Tongue (tissue), 2 donors: ENCODE results near the gene ATP6V0E2. TPM values are rescaled to one million over a fixed set of nuclear protein-coding genes. Genes with fewer than 3 reads are reported as not detected.
"Not testable (repeated sequence)": the region's sequence is repeated elsewhere in the genome, so short reads cannot be mapped to it uniquely, and the experiment has no call there.

Experiments
- DNase-seq: peaks from one replicate; pipeline ENCODE4 v3.0.0-alpha.2; 2015
- total RNA-seq: library from RNA; depleted of rRNA; stranded (reverse); fragments of >200 nt; gene quantifications from one replicate; pipeline ENCODE4 v1.2.3, GENCODE V29; 2014

The ATP6V0E2 gene
- total RNA-seq, 1 donor from 2014 or later = 18.6 TPM

DNA sequence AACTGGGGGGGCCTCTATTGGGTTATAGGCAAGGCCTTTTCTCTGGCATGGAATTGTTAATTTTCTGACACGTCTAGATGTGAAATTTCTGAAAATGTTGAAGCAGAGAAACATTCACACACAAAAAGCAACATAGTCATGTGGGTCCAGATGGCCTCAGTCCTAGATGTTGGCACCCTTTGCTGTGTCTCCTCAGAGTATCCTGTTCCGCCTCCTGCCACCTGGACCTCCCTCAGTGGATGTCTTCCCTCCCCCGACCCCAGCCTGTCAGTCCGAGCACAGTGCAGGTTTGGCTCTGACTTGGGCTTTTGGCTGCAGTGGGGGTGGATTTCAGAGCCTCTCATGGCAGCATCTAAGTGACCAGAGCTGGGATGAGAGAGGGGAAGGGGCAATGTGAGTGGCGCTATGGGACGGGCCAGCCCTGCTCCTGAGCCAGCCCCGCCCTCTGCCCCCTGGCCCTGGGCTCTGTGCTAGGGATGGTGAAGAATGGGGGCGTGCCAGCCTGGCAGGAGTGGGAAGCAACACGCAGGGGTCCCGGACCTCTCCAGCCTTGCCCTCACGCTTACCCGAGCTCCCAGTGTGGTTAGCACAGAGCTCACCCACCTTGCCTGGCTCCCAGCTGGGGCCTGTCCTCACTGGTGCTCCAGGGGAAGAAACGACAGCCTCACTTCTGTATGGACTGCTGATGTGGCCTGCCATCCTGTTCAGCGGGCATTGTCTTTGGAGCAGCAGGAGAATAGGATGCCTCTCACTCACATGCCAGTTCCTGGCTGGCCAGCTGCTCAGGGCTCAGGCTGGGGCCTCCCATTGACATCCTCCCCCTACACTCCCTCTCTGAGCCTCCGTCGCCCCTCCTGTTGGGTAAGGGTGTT is 6.2 kb downstream of the ATP6V0E2 start:
- no peak for DNase-seq

DNA sequence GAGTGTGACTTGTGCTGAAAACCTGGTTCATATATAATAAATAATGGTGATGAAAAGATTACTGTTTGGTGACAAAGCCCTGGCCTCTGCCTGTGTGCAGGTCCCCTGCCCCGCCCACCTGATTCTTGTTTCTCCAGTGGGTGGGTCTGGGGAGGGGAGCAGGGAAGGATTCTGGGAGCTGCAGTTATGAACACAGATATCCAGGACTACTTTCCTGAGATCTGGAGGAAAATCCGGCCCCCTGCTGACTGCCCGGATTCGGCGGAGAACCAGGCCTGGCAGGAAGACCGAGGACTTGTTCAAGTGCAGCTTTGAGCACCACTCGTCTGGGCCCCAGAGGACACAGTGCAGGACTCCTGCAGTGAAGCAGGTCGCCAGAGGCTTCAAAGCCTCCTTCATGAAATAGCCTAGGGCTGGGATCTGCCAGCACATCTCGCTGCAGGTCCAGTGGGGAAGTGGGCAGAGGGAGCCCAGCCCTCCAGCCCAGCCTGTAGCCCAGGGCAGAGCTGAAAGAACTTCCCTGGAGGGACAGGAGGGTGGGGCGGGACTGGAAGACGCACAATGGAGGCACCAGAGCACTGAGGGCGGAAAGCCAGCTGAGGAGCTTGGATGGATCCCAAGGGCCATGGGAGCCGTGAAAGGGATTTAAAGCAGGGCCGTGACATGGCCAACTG is 7.0 kb downstream of the ATP6V0E2 start:
- DNase-seq = peak; percentile 53

DNA sequence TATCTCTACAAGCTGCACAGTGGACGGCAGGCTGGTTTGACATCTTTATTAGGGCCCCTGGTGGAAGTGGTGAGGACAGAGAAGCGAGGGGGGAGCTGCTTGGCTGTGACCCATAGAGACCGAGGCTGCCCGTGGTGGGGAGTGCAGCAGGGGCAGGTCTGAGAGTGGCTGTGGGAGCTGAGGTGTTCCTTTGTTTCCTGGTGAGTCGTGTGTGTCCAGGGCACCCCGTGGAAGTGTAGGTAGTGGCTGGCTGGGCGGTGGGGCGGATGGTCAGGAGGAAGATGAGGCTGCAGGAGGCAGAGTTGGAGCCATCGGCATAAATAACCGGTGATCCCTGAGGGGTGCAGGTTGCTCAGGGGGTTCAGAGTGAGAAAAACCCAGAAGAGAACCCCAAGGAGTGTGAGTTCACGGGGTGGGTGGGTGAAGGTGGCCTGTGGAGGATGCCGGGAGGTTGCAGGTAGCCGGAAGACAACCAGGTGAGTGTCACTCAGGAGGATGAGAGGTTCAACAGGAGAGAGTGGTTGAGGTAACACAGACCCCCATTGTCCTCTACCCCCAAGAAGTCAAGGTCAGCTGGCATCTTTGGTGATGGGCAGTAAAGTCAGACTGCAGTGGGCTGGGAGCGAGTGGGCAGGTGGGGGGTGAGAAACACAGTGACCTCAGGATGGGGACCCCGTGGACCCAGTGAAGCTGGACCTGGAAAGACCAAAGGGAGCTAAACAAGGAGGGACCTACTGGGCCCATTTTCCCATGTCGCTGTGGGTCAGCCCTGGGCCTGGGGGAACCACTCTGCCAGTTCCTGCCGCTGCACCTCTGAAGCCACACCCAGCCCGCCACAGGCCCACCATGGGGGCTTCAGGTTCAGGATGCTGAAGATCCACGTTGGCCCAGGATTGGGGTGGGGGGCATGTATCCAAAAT is 7.8 kb downstream of the ATP6V0E2 start:
- DNase-seq = no peak

DNA sequence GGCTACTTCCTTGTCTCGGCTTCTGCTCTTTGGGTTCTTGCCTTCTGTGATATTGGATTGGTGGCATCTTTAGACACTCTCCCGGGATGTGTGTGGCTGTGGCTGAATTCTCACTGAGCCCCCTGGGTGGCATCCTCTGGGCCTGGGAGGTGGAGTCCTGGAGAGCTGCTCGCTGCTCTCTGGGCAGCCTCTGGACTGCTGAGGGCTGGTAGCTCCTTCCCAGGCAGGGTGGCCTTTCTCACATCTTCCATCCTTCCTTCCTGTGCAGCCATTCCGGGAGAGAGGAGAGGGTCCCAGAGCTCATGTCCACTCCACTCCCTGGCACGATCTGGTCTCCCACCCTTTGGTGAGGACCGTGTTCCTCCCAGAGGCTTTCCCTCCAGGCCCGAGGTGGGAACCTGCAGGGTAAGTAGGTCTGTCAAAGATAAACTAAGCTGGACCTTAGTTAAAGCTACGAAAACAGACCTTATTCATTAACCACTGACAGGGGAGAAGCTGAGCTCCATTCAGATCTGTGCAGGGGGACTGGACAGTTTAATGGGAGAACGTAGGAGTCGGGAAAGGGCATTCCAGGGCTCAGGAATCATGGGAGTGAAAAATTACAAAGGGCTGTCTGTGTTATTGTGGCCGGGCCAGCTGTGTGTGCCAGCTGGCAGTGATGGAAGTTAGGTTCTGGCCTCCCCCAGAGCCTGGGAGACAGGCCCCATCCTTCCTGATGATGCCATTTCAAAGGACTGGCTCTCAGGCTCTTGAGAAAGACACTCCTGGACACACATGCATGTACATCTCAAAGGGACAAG is 8.7 kb downstream of the ATP6V0E2 start:
- peak; percentile 64 for DNase-seq

DNA sequence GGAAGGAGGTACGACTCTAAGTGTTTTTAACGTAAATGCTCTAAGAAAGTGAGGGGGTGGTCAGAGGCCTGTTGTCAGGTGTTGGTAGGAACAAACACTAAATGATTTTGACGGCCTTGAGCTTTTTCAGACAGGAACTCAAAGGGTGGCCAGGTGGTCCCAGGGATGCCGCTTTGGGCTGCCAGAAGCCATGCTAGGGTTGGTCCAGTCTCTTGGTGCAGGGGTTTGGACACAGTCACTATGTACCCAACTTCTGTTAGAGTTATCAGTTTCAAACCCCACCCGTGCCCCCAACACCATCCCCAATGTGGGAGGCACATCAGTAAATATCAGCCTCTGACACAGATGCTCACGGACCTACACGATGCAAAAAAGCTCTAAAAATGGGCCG is 9.3 kb downstream of the ATP6V0E2 start:
- no peak for DNase-seq

DNA sequence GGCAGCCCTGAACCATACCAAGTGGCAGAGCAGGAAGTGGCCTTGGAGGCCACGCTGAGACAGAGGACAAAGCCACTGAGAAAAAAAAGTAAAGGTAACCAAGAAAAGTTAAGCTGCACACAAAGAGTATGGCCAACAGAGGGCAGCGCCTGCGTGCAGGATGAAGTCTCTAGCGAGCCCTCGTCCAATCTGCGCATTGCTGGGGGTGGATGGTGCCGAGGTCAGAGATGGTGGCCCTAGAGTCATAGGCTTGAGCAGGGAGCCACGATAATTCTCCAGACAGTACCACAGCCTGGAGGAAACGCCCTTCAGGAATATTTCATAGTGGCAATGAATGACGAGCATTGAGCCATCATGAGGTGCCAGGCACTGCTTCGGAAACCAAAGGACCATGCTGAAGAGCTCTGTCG is 9.7 kb downstream of the ATP6V0E2 start:
- DNase-seq = peak; percentile 63

DNA sequence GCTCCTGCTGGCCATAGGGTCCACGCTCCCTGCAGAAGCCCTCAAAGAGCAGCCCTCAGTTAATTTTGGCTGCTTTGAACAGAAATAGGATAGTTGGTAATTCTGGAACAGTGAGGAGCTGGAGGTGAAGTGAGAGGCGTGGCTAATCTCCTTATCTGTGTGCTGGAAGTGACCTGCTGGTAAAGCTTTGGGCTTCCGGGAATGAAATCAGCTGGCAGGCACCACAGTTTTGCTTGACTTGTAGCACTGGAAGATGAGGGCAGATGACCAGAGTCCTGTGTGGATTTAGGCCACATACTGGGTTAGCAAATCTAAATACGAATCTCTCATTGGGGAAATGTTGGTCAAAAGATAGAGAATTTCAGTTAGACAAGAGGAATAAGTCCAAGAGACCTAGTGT is 10.2 kb downstream of the ATP6V0E2 start:
- DNase-seq = no peak

DNA sequence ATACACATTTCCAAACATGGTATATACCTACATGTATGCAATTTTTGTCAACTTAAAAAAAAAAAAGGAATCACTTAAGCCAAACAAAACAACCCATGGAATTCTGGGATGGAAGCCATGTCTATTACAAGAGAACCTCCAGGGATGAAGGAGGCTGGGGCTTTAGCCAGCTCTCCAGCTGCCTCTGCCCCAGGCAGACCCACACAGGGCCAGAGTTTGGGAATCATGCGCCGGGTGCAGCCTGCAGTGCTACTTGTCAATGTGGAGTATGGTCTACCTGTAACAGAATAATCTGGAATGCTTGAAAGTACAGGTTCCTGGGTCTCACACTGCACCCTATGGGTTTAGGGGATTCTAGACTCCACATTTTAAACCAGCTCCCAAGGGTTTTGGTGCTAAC is 10.8 kb downstream of the ATP6V0E2 start:
- DNase-seq = peak; percentile 54

DNA sequence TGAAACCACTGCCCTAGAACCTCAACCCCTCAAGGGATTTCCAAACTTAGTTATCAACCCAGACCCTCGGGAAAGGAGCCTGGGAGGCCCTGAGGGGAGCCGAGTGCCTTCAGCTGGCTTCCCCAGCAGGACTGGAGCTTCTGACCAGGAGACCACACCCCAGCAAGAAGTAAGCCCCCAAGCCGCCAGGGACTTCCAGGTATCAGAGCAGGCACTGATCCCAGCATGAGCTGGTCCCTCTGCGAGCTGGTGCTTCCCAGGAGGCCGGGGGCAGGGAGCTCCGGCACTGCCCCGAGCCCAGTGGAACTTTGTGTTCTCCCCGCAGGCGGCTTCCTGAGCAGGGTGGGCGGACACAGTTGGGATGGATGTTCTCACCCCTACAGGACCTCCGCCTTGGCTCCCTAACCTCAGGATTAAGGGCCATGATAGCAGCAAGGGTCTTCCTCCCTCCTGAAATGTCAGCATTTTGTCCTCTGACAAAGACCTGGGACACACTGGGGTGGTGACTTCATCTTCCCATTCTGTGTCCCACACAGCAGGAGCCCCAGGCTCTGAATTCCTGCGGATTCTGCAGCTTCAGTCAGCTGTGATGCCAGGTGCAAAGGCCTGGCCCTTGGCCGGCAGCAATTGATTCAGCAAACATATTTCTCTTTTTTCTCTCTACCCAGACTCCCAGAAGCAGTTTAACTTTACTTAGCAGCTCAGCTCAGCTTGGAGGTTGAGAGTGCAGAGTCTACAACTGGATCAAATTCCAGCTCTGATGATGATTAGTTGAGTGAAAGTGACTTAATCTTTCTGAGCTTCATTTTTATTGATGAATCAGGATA is 11.6 kb downstream of the ATP6V0E2 start:
- DNase-seq = peak; percentile 87

DNA sequence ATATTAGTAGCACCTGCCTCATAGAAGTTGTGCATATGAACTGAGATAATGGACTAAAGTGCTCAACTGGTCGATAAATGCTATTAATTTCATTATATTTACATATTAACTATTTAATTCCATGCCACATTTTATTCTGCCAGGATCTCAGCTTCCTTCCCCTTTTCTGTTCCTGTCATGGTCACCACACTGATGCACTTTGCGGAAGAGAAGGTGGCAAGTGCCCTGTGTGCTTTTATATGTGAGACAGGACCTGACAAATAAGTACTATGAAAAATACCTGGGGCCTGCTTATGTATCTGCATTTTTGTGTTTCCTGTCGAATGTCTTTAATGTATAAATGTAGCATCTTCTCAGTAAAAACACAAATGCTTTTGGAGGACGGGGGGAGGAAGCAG is 12.2 kb downstream of the ATP6V0E2 start:
- DNase-seq = no peak

DNA sequence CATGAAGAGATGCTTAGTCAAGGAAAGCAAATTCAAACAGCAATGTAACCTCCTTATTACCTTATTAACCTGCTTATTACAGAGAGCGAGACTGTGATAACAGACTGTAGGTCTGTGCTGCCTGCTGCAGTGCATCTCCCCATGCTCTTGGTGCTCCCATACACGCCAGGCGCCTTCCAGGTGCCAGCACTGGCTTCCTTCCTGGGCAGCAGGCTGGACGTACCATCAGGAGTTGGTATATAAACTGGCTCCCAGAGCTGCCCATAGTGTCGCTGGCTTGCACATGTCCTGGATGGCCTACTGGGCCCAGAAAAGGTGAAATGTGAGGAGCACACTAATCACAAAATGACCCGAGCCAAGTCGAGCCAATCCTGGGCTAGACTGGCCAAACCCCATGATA is 13.5 kb downstream of the ATP6V0E2 start:
- no peak for DNase-seq

DNA sequence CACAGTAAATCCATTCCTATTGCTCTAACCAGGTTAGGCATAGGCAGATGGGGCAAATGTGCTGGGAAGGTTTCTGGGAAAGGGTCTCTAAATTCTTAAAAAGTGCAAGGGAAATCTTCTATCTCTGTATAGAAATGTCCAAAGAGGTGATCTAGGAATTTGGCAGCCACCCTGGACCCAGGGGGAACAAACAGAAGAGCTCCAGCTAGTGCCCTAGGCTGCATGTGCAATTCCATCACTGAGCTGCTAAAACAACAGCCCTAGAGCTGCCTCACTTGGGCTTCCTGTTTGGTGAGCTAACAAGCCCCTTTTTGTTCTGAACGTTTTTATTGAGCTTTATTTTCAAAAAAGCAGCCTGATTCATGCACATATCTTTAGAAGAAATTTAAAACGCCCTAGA is 16.9 kb downstream of the ATP6V0E2 start:
- DNase-seq = not testable (repeated sequence)

DNA sequence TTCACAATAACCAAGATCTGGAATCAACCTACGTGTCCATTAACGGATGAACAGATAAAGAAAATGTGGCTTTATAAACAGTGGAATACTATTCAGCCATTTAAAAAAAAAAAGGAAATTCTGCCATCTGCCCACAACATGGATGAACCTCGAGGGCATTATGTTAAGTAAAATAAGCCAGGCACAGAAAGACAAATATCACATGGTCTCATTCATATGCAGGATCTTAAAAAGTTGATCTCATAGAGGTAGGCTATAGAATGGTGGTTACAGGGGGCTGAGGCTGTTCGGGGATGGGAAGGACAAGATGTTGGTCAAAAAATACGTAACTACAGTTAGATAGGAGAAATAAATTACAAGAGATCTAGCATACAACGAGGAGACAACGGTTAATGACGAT is 21.2 kb downstream of the ATP6V0E2 start:
- not testable (repeated sequence) for DNase-seq

DNA sequence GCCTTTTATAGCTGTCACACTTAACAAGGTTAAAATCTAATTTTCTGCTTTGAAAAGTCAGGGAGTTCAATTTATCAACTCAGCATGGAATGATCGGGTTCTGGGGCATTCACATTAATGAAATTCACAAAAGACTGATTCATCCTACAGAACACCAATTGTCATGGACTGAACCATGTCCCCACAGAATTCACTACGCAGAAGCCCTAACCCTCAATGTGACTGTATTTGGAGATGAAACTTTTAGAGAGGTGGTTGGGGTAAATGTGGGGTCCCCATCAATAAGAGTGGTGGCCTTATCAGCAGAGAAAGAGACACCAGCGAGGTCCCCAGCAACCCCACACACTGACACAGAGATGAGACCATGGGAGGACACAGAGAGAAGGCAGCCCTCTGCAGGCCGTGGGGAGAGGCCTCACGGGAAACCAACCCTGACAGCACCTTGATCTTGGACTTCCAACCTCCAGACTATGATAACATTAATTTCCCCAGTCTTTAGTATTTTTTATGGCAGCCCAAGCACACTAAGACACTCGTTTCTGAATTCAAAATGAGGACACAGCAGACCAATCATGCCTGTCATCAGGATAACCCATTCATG is 34.1 kb downstream of the ATP6V0E2 start:
- DNase-seq = not testable (repeated sequence)

DNA sequence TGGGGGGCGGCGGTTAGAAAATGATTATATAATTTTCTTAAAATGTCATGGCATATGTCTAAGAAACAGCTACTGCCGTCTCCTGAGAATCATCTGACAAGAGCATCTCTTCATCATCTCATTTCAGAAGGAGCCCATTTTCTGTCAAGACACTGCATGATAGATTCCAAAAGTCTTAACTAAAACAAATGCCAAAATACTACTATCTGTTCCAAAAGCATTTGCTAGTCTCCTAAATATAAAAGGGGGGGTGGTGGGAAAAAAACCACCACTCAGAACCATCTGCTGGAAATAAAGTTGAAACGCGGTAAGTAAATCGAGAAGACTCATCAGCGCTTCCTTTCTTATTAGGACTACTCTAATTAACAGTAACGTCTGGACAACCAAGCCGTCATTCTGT is 36.5 kb downstream of the ATP6V0E2 start:
- DNase-seq = not testable (repeated sequence)

DNA sequence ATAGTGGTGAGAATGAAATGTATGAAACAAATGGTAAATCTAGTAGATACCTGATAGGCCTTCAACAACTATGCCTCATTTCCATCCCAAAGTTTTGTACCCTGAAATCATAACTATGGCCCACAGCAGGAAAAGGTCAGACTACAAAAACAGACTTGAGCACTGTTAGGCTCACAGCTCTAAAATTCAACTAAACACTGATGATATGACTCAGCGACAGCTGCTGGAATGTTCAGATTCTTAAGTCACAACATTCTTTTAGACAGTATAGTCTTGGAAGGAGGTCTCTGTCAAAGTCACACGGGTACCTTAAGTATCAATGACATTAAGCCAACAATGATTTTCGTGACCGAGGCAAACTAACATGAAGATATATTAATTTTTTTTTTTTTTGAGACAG is 38.4 kb downstream of the ATP6V0E2 start:
- DNase-seq = not testable (repeated sequence)

DNA sequence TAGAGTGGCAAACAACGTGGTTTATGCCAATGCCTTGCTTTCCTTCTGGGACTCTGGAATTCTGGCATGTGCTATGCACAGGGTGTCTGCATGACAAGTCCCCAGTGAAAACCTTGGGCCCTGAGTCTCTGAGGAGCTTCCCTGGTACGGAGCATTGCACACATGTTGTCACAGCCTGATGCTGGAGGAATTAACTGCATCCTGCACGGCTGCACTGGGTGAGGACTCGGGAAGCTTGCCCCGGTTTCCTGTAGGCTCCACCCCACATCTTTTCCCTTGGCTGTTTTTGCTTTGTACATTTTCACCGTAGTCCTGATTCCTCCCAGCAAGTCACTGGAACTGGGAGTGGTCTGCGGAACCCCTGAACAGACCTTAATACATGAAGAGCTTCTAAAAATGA is 52.6 kb downstream of the ATP6V0E2 start:
- not testable (repeated sequence) for DNase-seq
